ENCODE data around the gene FGF2.
"Not testable (repeated sequence)": the region's sequence is repeated elsewhere in the genome, so short reads cannot be mapped to it uniquely, and the experiment has no call there.

The FGF2 gene

DNA sequence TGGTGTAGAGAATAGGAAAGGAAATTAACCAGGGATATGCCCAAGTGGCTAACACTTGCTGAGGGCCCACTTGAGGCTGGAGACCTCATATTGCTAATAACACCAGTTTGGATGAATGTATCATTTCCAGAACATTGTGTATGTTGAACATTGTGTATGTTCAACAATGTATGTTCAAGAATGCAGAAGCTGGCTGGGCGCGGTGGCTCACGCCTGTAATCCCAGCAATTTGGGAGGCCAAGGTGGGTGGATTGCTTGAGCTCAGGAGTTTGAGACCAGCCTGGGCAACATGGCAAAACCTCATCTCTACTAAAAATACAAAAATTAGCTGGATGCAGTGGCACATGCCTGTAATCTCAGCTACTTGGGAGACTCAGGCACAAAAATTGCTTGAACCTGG is 23.2 kb downstream of the FGF2 start:
- DNase-seq, result not testable (repeated sequence)

DNA sequence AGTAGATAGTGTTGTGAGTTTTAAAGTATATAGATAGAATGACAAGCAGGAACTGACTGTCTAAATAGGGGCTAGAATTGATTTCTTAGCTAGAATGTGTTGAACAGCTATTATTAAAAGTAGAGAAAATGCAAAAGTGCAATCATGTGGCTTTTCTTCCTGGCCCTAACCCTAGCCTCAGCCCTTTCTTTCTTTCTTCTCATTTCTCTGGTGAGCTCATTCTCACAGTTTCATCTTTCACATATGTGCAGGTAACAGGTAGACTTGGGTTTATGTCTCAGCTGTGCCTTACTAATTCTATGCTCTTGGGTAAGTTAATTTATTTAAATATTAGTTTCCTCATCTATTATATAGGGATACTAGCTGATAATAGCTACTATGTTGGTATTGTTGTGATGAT is 24.9 kb downstream of the FGF2 start:
- DNase-seq, result no peak

DNA sequence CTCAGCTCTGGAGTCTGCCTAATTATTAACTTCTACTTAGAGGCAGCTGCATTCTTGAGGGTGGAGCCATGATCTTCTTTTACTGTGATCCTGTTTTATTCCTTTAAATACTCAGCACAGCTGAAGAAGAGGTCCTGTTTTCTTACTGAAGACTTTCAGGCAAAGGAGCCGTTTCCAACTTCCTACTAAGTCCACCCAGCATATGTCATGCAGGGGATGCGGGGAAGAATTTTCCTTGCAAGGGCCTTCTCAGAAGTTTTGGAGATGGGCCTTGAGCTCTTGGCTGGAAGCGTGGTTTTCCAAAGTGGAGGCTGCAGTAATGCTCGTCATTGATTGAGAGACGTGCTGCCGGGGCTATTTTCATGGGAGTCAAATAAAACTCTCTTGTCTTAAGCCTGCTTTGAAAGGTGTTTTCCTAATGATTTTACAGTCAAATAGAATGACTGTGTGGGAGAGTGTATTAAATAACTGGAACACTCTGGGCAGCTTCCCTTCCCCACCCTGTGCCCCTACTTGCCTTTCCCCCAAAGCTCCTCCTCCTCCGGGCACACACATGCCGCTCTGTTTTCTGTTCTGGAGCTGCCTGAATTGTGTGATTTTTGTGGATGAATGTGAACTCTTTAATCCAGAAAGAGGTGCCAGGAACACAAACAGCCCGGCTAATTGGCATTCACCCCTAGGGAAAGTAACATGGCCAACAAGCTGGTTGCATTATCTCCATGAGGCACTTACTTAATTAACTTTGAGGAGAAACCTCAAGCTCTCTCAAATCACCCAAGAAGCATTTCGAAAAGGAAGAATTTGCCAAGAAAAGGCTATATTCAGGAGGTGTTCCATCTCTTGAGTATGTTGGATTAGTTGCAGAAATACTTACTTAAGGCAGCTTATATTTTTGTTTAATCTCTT is 28.1 kb downstream of the FGF2 start:
- DNase-seq, result no peak

DNA sequence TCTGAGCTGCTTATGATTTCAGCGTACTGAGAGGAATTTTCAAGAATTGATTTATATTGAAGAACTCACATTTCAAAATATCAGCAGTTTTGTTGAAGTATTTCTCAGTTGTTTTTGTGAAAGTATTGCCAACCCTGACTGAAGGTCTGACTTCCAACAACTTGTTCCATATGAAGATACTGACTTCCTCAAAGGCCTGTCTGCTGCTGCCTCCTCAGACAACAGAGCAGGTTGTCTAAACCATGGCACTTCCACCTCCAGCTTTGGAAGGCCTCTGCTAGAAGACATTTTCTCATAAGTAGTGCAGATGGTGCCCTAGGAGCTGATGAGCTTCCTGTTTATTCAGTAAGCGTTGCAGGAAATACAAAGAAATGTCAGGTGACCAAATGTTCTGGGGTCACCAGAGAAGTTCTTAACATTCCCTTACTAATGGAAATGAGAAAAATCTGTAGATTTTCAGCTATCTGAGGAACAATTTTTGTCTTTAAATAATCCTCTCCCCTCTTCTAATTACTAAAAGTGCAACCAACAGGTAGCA is 28.8 kb downstream of the FGF2 start:
- no peak for DNase-seq

DNA sequence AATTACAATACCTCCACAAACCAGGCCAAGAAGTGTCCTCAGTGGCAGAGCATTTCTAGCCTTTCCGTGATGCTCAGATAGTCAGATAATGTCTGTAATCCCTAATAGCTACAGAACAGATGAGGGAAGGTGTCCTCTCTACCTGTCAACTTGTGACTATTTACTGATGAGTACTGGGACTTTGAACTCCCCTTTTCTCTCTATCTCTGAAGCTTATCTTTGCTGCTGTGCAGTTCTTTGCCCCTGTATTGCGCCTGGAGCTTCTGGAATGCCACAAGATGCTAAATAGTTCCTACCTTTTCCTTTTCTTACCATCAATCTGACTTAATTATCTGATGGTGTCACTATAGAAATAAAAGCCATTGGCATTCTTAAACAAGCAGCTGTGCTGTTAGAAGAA is 30.5 kb downstream of the FGF2 start:
- no peak for DNase-seq

DNA sequence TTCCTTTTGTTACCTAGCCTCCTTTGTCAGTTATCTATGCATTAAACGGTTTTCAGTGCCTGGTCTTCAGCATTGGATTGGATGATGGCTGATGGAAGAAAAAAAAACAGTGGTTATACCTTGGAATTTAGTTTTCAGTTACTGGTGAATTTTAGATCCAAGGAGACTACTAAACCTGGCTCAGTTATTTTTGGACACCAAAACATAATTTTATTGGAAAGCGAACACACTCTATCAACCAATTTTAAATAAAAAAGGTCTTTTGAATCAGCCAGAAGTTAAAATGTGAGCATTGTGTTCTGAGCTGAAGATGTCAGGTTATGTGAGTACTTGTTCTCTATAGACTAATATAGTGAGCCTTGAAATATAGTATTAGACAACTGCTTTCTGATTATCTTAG is 32.1 kb downstream of the FGF2 start:
- DNase-seq, result no peak

DNA sequence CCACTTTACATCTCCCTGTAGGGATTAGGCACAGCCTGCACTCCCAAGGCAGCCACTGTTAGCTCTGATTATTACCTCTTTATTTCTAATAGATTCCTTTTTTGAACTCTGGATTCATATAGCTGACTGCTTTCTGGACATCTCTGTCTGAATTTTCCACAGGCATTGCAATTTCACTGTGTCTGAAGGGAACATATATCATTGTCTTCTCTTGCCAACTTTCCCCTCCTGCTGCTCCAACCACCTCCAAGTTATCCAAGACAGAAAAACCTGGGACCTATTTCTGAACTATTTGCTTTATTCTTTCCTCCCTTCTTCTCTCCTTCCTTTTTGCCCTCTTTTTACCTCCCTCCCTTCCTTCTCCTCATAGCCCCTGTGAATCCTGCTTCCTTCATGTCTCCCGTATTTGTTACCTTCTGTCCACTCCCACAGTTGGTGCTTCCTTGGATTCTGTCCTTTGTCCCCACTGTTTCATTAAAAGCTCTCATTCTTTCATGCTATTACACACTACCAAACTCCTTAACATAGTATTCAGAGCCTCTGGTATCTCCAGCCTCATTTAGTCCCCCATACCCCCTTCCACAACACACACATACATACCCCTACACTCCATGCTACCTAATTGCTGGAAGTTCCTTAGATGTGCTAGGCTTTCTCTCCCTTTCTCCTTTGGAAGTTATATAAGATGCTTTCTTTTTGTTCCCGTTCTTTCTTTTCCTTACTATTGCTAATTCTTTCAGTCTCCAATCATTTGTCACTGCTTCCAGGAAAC is 34.7 kb downstream of the FGF2 start:
- no peak for DNase-seq

DNA sequence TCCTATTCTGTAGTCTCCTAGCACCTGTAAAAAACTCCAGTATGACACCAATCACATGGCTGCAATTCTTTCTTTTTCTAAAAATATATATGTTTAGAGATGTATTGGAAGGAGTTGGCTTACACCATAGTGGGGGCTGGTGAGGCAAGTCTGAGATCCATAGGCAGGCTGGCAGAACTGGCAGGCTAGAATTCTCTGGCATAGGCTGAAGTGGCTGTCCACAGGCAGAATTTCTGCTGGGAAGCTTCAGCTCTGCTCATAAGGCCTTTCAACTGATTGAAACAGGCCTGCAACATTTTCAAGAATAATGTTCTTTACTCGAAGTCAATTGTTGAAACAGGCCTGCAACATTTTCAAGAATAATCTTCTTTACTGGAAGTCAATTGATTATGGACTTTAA is 37.0 kb downstream of the FGF2 start:
- no peak for DNase-seq

DNA sequence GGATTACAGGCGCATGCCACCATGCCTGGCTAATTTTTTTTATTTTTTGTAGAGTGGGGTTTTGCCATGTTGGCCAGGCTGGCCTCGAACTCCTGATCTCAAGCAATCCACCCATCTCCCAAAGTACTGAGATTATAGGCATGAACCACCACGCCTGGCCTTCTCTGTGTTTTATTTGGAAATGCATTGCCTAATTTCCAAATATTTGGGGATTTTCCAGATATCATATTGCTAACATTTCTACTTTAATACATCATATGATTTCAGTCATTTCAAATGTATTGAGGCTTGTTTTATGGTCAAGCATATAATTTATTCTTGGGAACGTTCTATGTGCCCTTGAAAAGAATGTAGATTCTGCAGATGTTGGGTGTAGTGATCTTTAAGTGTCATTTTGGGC is 38.8 kb downstream of the FGF2 start:
- no peak for DNase-seq

DNA sequence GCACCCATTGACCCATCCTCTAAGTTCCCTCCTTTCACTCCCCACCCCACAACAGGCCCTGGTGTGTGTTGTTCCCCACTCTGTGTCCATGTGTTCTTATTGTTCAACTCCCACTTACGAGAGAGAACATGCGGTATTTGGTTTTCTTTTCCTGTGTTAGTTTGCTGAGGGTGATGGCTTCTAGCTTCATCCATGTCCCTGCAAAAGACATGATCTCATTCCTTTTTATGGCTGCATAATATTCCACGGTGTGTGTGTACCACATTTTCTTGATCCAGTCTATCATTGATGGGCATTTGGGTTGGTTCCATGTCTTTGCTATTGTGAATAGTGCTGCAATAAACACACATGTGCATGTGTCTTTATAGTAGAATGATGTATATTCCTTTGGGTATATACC is 41.6 kb downstream of the FGF2 start:
- DNase-seq, result not testable (repeated sequence)

DNA sequence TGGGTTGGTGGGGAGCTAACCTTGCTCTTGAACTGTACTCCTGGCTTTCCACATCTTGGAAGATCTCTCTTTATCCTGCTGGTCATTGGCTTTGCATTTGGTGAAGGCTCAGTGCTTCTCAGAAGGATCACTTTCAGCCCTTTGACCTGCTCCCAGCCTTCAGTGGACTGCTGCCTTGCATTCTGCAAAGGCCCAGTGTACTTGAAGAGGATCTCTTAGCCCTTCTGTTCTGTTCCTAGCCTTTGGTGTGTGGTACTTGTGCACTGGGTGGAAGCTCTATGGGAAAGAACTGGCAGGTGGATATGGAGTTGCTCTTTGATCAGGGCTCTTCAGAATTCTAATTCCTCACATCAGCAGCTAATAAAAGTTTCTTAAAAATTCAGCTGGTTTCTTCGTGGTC is 46.5 kb downstream of the FGF2 start:
- no peak for DNase-seq

DNA sequence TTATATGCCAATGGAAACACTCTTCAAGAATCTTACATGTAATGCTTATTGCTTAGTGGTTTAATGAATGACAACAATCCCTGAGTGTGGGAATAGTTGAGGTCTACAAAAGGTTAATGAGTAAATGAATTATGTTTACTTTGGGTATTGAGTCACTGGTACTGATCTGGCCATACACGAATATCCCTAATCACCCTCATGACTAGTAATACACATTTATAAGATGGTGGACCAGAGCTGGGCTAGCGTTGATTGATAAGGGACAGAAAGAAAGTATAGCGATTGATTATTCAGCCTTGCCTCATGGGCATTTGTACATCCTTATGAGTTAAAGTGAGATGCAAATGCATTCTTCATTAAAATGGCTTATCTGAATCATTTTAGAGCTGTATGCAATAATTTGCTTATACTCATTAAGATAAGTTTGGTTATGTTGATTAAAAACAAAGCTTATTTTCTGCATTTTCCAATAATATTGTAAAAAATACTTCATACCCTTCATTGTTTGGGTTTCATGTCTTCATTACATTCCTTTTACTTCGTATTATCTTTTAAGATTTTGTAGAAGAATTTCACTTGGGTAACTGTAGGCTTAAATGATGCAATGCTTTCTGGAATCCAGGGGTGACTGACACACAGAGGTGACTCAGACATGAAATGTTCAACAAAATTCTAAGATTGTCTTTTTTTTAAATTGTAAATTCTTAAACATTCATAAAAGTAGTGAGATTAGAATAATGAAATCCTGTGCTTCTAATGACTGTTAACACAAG is 47.4 kb downstream of the FGF2 start:
- DNase-seq, result no peak

DNA sequence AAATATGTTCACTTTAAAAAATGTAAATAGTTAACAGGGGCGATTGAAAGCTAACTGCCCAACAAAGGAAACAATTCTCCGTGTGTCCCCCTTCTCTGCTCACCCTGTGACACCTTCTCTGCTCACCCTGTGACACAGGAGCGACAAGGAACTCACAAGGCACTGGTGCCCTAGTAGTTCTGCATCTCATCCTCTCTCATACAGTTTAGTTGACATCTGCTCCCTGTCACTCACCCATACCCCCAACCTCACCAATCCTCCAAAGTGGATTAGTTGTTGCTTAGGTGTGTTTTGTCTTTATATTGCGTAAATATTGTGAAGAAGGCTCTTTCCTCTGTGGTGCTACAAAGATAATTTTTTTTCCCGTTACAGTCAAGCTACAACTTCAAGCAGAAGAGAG is 49.3 kb downstream of the FGF2 start:
- no peak for DNase-seq

DNA sequence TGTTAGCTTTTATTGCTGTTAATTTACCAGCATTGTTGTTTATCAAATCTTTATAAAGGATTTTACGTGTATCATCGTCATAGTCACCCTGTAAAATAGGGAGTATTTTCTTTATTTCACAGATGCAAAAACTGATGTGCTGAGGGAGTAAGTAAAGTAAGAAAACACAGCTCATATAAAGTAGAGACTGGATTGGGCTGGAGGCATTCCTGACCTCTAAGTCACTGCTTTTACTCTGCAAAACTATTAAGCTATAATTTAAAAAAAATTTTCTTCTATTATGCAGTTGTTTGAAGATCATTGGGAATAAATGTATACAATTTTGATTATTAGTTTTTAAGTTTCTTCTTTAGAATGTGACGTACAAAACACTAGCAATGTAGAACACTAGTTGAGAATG is 49.8 kb downstream of the FGF2 start:
- DNase-seq, result no peak

DNA sequence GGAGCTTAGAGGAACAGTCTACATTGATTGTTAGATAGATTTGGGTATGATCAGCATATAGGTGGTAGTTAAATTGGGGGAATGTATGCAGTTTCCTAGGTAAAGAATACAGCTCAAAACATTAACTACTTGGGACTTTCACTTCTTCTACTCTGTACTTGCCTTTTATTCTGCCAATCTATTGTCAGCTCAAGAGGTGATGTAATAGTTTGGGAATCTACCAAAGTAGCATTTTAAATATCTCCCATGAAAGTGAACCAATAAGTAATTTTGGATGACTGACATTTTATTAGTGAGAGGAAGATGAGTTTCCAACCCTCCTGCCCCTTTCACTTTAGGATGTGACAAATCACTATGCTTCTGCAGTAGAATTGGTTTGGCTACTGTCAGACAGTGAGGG is 52.4 kb downstream of the FGF2 start:
- DNase-seq, result no peak

DNA sequence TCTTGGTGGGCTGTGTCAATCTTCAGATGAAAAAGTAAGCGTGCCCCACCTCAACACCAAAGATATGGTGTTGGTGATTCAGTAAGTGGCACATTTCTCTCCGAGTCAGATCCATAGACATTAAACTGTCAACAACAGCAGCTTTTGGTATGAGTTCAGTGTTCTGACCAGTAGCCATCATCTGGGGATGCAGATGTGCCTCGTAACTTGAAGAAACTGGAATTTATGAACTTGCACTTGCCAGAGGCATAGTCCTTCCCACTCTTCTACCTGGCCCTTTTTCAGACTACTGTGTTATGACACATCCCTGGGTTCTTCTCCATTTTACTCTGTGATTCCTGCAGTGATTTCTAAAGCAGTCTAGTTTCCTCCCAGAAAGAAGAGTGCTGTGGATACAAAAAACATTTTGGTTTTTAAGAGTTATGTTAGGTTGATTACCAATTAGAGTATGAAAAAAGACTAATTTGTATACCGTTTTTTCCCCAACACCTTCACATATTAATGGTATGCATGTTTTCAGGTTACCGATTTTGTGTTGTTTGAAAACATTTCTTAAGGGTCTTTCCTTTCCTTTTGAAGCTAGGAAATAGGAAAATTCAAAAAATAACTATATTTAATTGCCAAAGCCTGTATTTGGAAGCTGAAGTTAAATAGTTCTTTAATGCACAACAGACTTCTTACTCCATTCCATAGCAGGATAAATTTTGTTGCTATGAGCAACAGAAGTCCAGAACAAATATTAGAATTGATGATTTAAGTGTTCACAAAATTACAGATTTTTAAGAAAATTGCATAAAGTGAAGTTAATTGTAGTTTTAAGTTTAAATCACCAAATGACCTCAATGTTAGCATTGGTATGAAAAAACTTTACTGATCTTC is 56.5 kb downstream of the FGF2 start:
- DNase-seq, result no peak

DNA sequence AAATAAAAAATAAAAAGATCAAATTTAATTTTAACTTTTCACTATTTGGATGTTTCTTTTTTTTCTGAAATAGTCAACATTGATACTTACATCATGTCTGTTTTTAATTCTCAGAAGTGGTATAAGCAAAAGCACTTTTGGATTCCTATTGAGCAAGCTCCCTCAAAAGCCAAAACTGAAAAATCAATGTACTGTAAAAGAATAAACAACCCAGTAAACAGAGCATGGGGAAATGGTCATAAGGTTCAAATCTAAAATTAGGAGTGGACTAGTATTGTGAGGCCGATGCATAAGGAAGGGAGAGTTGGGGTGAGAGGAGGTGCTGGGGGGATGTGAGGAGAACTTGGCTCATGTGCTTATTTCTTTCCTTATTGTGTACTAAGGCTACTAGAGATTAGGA is 57.9 kb downstream of the FGF2 start:
- DNase-seq, result no peak

DNA sequence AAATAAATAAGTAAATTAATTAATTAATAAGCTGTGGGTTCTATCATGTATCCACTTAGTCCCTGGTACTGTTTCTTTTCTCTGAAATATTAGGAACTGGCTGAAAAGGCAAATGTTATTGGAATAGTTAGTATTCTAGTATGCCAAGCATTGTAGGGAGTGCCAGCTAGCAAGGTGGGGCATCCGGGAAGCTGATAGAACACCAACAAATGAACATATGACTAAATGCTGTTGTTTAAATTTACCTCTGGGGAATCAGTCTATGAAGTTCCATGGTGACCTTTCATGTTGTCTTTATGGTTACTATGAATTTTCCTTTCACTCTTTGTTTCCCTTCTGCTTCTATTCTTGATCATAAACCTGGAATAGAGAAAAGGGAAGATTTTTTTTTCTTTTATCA is 63.1 kb downstream of the FGF2 start:
- DNase-seq, result no peak

DNA sequence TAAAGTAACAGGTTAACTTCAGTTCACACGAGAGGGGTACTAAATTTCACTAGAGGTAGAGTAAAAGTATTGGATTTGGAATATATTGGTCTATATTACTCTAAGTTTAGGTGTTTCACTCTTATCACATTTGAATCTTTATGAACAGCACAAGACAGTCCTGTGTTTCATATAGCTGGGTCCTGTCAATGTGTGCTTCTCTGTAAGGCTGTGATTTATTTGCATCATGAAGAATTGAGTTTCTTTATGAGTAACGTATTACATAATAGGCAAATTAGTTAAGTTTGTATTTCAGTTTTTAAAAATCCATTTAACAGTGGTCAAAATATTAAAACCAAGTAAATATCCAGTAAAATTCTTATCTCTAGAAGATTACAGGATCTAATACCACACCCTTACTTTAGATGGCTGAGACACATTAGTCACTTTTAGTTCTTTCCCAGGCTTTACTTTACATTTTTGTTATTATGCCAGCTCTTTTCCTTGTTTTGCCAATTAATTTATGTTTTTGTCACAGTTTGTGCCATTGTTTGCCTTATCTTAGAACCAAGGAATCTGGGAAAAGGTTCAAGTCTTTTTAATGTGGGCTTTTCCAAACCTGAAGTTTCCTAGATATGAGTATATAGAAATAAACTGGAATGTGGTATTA is 63.6 kb downstream of the FGF2 start:
- no peak for DNase-seq

DNA sequence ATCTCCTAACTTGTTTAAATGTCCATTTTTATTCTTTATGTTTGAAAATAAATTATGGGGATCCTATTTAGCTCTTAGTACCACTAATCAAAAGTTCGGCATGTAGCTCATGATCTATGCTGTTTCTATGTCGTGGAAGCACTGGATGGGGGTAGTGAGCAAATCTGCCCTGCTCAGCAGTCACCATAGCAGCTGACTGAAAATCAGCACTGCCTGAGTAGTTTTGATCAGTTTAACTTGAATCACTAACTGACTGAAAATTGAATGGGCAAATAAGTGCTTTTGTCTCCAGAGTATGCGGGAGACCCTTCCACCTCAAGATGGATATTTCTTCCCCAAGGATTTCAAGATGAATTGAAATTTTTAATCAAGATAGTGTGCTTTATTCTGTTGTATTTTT is 68.2 kb downstream of the FGF2 start:
- DNase-seq, result no peak

DNA sequence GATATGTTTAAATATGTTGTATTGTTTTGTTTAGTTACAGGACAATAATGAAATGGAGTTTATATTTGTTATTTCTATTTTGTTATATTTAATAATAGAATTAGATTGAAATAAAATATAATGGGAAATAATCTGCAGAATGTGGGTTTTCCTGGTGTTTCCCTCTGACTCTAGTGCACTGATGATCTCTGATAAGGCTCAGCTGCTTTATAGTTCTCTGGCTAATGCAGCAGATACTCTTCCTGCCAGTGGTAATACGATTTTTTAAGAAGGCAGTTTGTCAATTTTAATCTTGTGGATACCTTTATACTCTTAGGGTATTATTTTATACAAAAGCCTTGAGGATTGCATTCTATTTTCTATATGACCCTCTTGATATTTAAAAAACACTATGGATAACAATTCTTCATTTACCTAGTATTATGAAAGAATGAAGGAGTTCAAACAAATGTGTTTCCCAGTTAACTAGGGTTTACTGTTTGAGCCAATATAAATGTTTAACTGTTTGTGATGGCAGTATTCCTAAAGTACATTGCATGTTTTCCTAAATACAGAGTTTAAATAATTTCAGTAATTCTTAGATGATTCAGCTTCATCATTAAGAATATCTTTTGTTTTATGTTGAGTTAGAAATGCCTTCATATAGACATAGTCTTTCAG is 68.8 kb downstream of the FGF2 start:
- DNase-seq, result no peak

Measured in NCI-H1092 (cell line).